Measurements from ENCODE around the gene UBQLN4.

Gene UBQLN4

DNA sequence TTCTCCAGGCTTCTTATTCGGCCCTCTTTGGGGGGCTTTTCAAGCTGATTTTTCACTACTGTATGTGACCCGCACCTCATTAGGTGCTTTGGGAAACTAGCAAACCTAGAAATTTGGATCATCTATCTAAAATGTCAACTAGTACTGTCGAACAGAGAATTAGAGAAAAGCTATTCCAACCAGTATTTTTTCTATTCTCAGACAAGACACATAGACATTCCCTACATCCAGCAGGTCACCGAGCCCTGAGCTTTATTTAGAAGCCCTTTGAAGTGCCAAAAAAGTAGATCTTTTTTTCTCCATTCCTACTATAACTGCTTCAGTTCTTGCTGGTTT is 32.5 kb downstream of the UBQLN4 start:
- in situ Hi-C loops (cut with MboI; ENCODE audit: low pct_unique_long_range_greater_than_20kb, low sequenced_read_pairs, unreplicated experiment) = no loop called here
- TF ChIP-seq, protein P1, sequence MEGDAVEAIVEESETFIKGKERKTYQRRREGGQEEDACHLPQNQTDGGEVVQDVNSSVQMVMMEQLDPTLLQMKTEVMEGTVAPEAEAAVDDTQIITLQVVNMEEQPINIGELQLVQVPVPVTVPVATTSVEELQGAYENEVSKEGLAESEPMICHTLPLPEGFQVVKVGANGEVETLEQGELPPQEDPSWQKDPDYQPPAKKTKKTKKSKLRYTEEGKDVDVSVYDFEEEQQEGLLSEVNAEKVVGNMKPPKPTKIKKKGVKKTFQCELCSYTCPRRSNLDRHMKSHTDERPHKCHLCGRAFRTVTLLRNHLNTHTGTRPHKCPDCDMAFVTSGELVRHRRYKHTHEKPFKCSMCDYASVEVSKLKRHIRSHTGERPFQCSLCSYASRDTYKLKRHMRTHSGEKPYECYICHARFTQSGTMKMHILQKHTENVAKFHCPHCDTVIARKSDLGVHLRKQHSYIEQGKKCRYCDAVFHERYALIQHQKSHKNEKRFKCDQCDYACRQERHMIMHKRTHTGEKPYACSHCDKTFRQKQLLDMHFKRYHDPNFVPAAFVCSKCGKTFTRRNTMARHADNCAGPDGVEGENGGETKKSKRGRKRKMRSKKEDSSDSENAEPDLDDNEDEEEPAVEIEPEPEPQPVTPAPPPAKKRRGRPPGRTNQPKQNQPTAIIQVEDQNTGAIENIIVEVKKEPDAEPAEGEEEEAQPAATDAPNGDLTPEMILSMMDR (IDR thresholded peaks at IDR 0.05; ENCODE audit: extremely low read depth, insufficient read depth, missing control alignments) = no peak
- no peak for DNase-seq (ENCODE audit: low spot score)

DNA sequence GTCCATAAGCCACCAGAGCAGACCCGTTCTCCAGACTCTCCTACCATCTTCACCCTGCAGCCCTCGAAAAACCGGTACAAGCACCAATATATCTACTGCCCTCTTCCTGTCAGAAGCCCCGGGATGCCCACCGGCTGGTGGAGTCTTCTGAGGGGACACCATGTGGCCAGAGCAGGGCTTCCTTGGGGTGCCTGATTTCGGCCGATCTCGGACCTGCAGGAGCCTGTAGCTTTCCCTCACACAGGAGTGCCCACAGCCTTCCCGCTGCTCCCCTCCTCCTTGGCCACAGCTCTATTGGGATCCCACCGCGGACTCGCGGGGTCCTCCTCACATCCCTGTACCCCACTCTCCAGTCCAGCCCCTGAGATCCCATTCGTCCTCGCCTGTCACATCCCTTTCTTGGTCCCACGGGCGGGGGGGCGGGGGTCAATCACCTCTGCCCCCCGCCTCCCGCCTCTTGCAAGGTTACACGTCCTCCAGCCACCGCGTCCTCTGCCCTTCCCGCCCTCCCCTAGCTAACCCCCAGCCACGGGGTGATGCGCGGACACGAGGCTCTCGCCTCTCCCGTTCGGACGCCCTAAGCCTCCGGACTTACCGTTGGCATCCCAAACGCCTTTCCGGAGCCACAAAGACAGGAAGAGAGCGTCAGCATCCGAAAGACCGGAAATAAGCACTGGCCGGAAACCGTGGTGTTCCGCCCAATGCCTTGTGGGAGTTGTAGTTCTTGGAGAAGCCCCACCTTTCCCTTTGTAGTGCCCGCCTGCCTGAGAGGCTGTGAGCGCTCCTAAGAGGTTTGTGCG is 33.1 kb downstream of the UBQLN4 start, which contains the start of gene SSR2:
SSR2 (minus strand) TSS at position 659 of the 800 bp plus-strand sequence. CDS start 784 bp downstream, outside the sequence.
- peak; percentile 95 for DNase-seq (ENCODE audit: low spot score)
- TF ChIP-seq, protein P1 (IDR thresholded peaks at IDR 0.05; ENCODE audit: extremely low read depth, insufficient read depth, missing control alignments) = no peak
- in situ Hi-C loops (cut with MboI; ENCODE audit: low pct_unique_long_range_greater_than_20kb, low sequenced_read_pairs, unreplicated experiment) = no loop called here

DNA sequence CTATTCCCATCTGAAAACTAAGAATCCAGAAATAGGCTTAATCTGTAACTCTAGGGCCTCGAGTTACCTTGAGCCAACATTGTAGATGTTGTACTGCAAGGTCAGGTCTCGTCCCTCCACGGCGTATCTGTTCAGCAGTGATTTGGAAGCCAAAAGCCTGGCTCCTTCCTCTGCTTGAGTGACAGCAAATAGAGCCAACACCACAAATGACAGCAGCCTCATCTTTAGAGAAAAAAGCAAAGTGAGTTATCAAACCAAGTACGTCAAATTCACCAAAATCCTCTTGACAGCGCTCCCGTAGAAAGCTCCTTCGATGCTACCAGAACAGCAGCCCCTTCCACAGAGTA is 33.7 kb downstream of the UBQLN4 start:
- TF ChIP-seq, protein P1 (IDR thresholded peaks at IDR 0.05; ENCODE audit: extremely low read depth, insufficient read depth, missing control alignments) = no peak
- in situ Hi-C loops (cut with MboI; ENCODE audit: low pct_unique_long_range_greater_than_20kb, low sequenced_read_pairs, unreplicated experiment) = no loop called here
- no peak for DNase-seq (ENCODE audit: low spot score)

DNA sequence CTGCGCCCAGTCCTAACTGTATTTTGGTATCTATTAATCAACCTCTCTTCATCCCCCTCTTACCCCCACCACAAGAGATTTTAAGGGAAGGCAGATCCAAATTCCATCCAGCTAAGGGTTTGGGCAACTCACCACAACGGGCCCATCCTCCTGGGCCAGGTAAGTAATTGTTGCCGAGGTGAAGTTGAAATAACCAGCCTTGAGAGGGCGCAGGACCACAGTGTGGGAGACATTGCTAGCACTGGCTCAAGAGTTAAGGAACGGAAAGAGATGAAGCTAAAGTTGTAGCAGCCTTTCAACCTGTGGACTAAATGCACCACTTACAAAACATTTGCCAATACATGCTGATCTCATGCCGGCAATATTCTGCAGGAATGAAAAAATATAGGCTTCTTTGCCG is 38.8 kb downstream of the UBQLN4 start:
- DNase-seq (ENCODE audit: low spot score) = no peak
- TF ChIP-seq, protein P1 (IDR thresholded peaks at IDR 0.05; ENCODE audit: extremely low read depth, insufficient read depth, missing control alignments) = no peak
- in situ Hi-C loops (cut with MboI; ENCODE audit: low pct_unique_long_range_greater_than_20kb, low sequenced_read_pairs, unreplicated experiment) = no loop called here

DNA sequence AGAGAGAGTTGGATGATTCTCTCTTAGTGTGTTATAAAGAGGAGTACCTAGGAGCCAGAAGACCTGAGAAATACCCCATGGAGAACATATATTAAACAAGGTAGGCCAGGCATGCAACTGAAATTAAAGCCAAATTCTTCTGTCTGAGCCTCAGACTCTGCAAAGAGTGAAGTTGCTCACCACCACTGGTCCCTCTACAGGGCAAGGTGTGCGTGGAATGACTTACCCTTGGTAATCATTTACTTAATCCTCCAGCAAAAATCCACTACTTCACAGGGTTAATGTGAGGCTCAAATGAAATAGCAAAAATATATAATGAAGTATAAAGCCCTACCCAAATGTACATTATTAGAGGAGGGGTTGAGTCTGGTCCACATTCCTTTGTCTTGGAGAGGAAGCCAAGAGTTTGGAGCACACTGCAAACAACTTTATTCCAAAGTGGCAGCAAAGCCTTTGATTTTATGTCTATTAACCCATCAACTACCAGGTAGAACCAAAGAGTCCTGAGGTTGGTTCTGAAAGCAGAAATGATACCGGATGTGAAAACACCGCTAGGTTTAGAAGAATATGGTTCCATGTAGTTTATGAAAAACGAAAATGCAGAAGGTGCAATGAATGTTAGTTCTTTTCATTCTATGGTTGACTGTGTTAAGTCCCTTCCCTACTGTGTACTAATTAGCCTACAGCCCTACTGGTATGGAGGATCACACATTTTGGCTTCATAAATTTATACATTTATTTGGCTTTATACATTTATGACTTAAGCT is 41.4 kb downstream of the UBQLN4 start:
- DNase-seq (ENCODE audit: low spot score) = peak; percentile 77
- TF ChIP-seq, protein P1 (IDR thresholded peaks at IDR 0.05; ENCODE audit: extremely low read depth, insufficient read depth, missing control alignments) = no peak
- in situ Hi-C loops (cut with MboI; ENCODE audit: low pct_unique_long_range_greater_than_20kb, low sequenced_read_pairs, unreplicated experiment) = no loop called here

DNA sequence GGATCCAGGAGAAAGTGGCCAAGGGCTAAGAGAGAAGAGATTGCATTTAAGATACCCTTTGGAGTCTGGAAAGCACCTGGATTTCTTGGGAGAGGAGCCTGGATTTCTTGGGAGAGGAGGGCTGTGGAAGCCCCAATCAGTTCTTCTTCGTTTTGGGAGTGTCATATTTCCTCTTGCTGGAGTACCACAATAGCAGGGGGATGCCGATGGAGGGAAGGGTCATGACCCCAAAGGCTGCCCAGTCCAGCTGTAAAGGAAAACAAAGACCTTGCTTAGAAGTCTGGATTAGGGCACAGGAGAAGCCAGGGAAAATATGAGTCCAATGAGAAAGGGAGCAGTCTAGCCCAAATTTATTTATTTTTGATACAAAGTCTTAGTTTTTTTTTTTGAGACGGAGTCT is 44.2 kb downstream of the UBQLN4 start:
- in situ Hi-C loops (cut with MboI; ENCODE audit: low pct_unique_long_range_greater_than_20kb, low sequenced_read_pairs, unreplicated experiment) = no loop called here
- no peak for DNase-seq (ENCODE audit: low spot score)
- TF ChIP-seq, protein P1 (IDR thresholded peaks at IDR 0.05; ENCODE audit: extremely low read depth, insufficient read depth, missing control alignments) = no peak
